Measurements from ENCODE around the gene NELFA. TPM values are rescaled to one million over a fixed set of nuclear protein-coding genes. Genes with fewer than 3 reads are reported as not detected.
A peak's percentile ranks its signal among the peaks of the same experiment; 100 is the strongest.

Gene NELFA
- total and polyA plus RNA-seq, 2 of the 13 experiments (the other 11 are each of a cell fraction or from before 2014, with no cell fraction given): 13.3 to 18.5 TPM

DNA sequence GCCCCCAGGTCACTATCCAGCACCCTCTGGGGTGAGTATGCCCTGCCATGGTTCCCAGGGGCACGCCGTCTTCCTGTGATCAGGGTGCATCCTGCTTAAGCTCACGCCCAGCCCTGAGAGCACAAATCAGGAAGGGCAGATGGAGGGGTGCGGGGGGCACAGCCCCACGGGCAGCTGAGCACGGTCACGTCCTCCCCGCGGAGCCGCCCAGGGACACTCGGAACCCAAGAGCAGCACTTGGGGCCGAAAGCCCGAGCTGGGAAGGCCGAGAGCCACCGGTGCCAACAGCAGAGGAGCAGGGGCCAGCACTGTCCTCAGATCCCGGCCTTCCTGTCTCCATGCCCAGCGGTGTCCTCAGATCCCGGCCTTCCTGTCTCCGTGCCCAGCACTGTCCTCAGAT, 21.5 kb downstream of the NELFA start:
- Histone ChIP-seq H2AFZ (ENCODE audit: low read length) (no peak overlapping the region), H3K9me3 (ENCODE audit: low read length) (no peaks in the 10 kb centered on the region), H3K27me3 (ENCODE audit: control insufficient read depth in 1 of 2, insufficient read depth in 2 of 2, low read length in 2 of 2) (no peaks in the 10 kb centered on the region), H3K4me3 (replicated peaks in 1 of 3; ENCODE audit: insufficient read depth in 1 of 3, low read depth in 2 of 3, low read length in 3 of 3) (no peak overlapping the region), H3K27ac (ENCODE audit: extremely low read length, insufficient read depth, low read length) (no peak overlapping the region), H3K4me1 (ENCODE audit: insufficient read depth, low read length) (no peaks in the 10 kb centered on the region), H3K79me2 (ENCODE audit: insufficient read depth, low read length) (no peaks in the 10 kb centered on the region), H4K20me1 (ENCODE audit: insufficient read depth, low read length) (0 out of 2 replicates have a peak, but pooled peaks cover 2% of the 10 kb centered on the region), H3K9ac (ENCODE audit: insufficient read depth, low read depth, low read length) (no peak overlapping the region), H3K36me3 (replicated peaks in 1 of 2; ENCODE audit: control insufficient read depth in 1 of 2, insufficient read depth in 2 of 2, low read length in 2 of 2) (peaks cover 35 to 75% of the 10 kb centered on the region in 2 experiments), H3K4me2 (ENCODE audit: low read depth, low read length) (no peak overlapping the region)
- ATAC-seq (no peak; the same call in 2 of the 3 replicates), FAIRE-seq (no peak), DNase-seq (ENCODE audit: low spot score) (no peak)
- TF ChIP-seq AGO2 (optimal IDR thresholded peaks at IDR 0.05; ENCODE audit: low read depth, low read length): peak; percentile 5
- TF ChIP-seq CHD2 (IDR thresholded peaks at IDR 0.05; ENCODE audit: low read depth, low read length): no peak
- in situ Hi-C loops (cut with HindIII; ENCODE audit: extremely low pct_ligation_motif_present, low pct_unique_long_range_greater_than_20kb): no loop called here
- intact Hi-C loops (cut with micrococcal nuclease; ENCODE audit: unreplicated experiment): no loop called here
- ChIA-PET POLR2A (no interaction called here), CTCF (ENCODE audit: low intra/inter-chr PET ratio, low total read pairs) (no interaction called here)
- WGBS (ENCODE audit: low lambda C conversion rate): 100% methylated on average over 8 of the region's 19 CpGs
- no TSS peak for BruUV-seq (replicated peaks)

DNA sequence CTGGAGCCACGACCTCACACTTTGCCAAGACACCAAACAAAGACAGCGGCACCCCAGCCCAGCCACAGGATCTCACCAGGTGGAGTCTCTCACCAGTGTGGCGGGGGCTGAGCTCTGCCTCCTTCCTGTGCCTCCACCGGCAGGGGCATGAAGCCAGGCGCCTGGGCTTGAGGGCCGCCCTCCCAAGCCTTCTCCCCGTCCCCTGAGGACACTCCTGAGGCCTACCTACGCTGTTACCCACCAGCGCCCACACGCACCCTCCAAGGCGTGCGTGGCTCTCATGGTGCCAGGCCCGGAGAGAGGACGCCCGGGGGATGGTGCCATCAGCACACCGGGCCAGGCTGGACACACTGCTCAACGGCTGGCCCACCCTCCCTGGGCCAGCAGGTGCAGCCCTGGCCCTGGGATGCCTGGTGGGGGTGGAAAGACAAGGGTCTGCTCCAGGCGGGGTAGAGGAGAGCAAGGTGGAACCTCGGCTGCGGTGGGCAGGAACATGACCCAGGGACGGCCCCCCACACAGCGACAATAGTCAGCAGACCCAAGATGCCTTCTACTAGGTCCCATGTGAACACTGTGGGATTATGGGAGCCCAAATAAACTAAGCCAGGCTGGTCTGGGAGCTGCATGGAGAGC, 22.1 kb downstream of the NELFA start:
- no peaks in the 10 kb centered on the region for H3K4me1 ChIP-seq (ENCODE audit: insufficient read depth, low read length)
- peaks cover 36 to 78% of the 10 kb centered on the region in 2 experiments for H3K36me3 ChIP-seq (replicated peaks in 1 of 2; ENCODE audit: control insufficient read depth in 1 of 2, insufficient read depth in 2 of 2, low read length in 2 of 2)
- in situ Hi-C loops (cut with HindIII; ENCODE audit: extremely low pct_ligation_motif_present, low pct_unique_long_range_greater_than_20kb): no loop called here
- peaks cover 2% of the 10 kb centered on the region; the same call in 1 of the 2 replicates for H4K20me1 ChIP-seq (ENCODE audit: insufficient read depth, low read length)
- POLR2A ChIA-PET: no interaction called here
- no peaks in the 10 kb centered on the region for H3K9me3 ChIP-seq (ENCODE audit: low read length)
- H3K79me2 ChIP-seq (ENCODE audit: insufficient read depth, low read length): no peaks in the 10 kb centered on the region
- no peaks in the 10 kb centered on the region for H3K27me3 ChIP-seq (ENCODE audit: control insufficient read depth in 1 of 2, insufficient read depth in 2 of 2, low read length in 2 of 2)
- H3K4me2 ChIP-seq (ENCODE audit: low read depth, low read length): no peak overlapping the region
- H3K4me3 ChIP-seq (replicated peaks in 1 of 3; ENCODE audit: insufficient read depth in 1 of 3, low read depth in 2 of 3, low read length in 3 of 3): no peak overlapping the region
- no peak overlapping the region for H3K9ac ChIP-seq (ENCODE audit: insufficient read depth, low read depth, low read length)
- BruUV-seq (replicated peaks): no TSS peak
- FAIRE-seq (no peak), DNase-seq (ENCODE audit: low spot score) (no peak), ATAC-seq (peak; percentile 6)
- intact Hi-C loops (cut with micrococcal nuclease; ENCODE audit: unreplicated experiment): no loop called here
- WGBS (ENCODE audit: low lambda C conversion rate): 90% methylated on average over 15 of the region's 22 CpGs
- no peak overlapping the region for H2AFZ ChIP-seq (ENCODE audit: low read length)
- CTCF ChIA-PET (ENCODE audit: low intra/inter-chr PET ratio, low total read pairs): no interaction called here
- TF ChIP-seq AGO2 (optimal IDR thresholded peaks at IDR 0.05; ENCODE audit: low read depth, low read length) (peak; percentile 11), SMARCC2 (IDR thresholded peaks at IDR 0.05) (no peak)
- TF ChIP-seq, protein P1, sequence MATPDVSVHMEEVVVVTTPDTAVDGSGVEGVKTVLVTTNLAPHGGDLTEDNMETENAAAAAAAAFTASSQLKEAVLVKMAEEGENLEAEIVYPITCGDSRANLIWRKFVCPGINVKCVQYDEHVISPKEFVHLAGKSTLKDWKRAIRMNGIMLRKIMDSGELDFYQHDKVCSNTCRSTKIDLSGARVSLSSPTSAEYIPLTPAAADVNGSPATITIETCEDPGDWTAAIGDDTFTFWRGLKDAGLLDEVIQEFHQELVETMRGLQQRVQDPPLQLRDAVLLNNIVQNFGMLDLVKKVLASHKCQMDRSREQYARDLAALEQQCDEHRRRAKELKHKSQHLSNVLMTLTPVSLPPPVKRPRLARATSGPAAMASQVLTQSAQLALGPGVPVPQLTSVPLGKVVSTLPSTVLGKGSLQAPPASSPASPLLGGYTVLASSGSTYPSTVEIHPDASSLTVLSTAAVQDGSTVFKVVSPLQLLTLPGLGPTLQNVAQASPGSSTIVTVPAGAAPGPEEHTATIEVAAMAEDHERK (CRISPR knock-in tag; IDR thresholded peaks at IDR 0.05; ENCODE audit: low read depth): no peak
- no peak overlapping the region for H3K27ac ChIP-seq (ENCODE audit: extremely low read length, insufficient read depth, low read length)
